Measurements from ENCODE around the gene HCAR1. TPM values are rescaled to one million over a fixed set of nuclear protein-coding genes. Genes with fewer than 3 reads are reported as not detected.
"Not testable (repeated sequence)": the region's sequence is repeated elsewhere in the genome, so short reads cannot be mapped to it uniquely, and the experiment has no call there.

HCAR1 gene
- total RNA-seq, 2 experiments from 2014 or later = 0.08 to 0.17 TPM

DNA sequence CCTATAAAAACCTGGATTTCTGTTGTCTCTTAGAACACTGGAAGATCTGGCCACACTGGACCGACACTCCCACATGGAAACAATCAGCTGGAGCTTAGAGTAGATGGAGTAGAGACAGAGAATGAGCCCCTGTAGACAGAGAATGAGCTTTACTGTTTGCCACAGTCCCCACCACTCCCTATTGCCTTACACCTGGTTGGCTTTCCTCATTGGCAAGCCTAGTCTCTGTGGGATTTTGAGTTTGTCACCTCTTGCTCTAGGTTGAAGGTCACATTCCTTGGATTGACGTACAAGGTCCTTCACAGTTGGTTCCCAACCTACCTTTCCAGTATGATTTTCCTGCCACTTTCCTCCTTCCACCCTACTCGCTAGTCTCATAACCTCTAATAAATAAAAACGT is 2.0 kb upstream of the HCAR1 start:
- Mint-ChIP-seq H3K9me3 (peaks cover 1% of the 10 kb centered on the region), H3K4me3 (no peak overlapping the region), H3K36me3 (peaks cover 1% of the 10 kb centered on the region), H3K27me3 (no peaks in the 10 kb centered on the region), H3K27ac (peak overlapping the region; percentile 76), H3K4me1 (peaks cover 46% of the 10 kb centered on the region)
- POLR2A ChIA-PET = interaction anchor here (2.1 kb wide), 1 partner anchor 20 kb away, joined by 8 read pairs; the partner anchor contains the start of gene DENR
- DNase-seq (no peak), ATAC-seq (ENCODE audit: low read depth) (no peak)

DNA sequence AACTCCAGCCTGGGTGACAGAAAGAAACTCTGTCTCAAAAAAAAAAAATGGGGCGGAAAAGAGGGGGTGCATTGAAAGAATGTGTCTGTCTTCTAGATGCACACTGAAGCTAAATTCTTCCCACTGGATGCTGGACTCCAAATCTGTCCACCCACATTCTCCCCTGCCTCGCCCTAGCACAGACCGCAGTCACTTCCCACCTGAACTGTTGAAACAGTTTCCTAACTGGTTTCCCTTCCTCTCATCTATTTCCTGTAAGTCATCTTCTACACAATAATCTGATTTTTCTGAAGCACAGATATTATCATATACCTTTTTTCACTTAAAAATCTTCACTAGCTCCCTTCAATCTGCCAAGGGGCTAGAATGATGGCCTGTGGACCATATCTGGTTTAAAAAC is 1.5 kb upstream of the HCAR1 start:
- peaks cover 1% of the 10 kb centered on the region for H3K9me3 Mint-ChIP-seq
- peak overlapping the region; percentile 76 for H3K27ac Mint-ChIP-seq
- peaks cover 46% of the 10 kb centered on the region for H3K4me1 Mint-ChIP-seq
- ATAC-seq (ENCODE audit: low read depth) (peak; percentile 34), DNase-seq (no peak)
- POLR2A ChIA-PET = interaction anchor here (2.1 kb wide), 1 partner anchor 21 kb away, joined by 8 read pairs; the partner anchor contains the start of gene DENR
- no peaks in the 10 kb centered on the region for H3K27me3 Mint-ChIP-seq
- H3K4me3 Mint-ChIP-seq = peak overlapping the region; percentile 24
- peaks cover 1% of the 10 kb centered on the region for H3K36me3 Mint-ChIP-seq

DNA sequence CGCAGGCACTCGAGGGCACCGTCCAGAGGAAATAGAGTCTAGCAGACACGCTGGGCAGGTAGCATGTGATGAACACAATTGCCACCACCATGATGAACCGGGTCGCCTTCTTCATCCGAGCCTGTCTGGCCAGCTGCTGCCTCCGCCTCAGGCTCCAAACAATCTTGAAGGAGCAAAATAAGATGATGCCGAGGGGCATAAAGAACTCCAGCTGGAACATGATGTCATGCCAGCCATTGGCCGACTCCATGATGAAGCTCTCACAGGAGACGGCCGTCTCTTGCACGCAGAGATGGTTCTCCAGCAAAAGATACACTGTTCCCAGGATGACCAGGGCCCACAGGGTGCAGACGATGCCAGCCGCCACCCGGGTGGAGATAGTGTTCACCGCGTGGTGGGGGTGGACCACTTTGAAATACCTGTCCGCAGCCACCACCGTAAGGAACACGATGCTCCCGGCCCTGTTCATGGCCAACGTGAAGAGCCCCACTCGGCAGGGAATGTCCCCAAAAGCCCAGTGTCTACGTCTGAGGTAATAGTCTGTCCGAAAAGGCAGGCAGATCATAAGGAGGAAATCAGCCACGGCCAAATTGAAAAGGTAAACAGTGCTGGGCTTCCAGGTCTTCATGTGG is 945 bp downstream of the HCAR1 start:
- ATAC-seq (ENCODE audit: low read depth) (no peak), DNase-seq (no peak)
- Mint-ChIP-seq H3K27me3 (no peaks in the 10 kb centered on the region), H3K36me3 (no peaks in the 10 kb centered on the region), H3K4me1 (peaks cover 62% of the 10 kb centered on the region), H3K4me3 (peak overlapping the region; percentile 55), H3K27ac (peak overlapping the region; percentile 49), H3K9me3 (peaks cover 1% of the 10 kb centered on the region)
- POLR2A ChIA-PET = no interaction called here

DNA sequence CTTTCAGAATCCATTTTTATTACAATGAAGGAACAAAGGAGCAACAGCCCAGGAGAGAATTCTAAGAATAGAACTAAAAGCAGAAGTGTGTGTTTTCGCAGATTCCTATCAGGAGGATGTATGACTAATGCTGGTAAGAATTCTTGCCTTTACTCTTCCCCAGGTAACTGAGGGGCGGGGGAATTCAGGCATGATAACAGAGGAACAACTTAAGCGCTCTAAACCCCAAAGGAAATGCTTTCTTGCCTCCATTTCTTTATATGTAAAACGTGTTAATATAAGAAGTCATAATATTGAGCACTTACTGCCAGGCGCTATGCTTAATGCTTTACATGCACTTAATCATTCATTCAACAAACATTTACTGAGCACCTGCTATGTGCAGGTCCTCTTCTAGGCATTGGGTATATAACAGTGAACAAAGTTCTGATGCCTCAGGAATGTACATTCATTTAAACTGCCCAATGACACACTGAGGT is 4.5 kb downstream of the HCAR1 start:
- H3K9me3 Mint-ChIP-seq = no peaks in the 10 kb centered on the region
- H3K27me3 Mint-ChIP-seq = no peaks in the 10 kb centered on the region
- peak overlapping the region; percentile 19 for H3K27ac Mint-ChIP-seq
- no peak for ATAC-seq (ENCODE audit: low read depth)
- H3K36me3 Mint-ChIP-seq = no peaks in the 10 kb centered on the region
- DNase-seq = no peak
- peaks cover 41% of the 10 kb centered on the region for H3K4me1 Mint-ChIP-seq
- POLR2A ChIA-PET = interaction anchor here (0.7 kb wide), 1 partner anchor 627 kb away, joined by 3 read pairs; no protein-coding TSS in a partner anchor
- peak overlapping the region; percentile 41 for H3K4me3 Mint-ChIP-seq

DNA sequence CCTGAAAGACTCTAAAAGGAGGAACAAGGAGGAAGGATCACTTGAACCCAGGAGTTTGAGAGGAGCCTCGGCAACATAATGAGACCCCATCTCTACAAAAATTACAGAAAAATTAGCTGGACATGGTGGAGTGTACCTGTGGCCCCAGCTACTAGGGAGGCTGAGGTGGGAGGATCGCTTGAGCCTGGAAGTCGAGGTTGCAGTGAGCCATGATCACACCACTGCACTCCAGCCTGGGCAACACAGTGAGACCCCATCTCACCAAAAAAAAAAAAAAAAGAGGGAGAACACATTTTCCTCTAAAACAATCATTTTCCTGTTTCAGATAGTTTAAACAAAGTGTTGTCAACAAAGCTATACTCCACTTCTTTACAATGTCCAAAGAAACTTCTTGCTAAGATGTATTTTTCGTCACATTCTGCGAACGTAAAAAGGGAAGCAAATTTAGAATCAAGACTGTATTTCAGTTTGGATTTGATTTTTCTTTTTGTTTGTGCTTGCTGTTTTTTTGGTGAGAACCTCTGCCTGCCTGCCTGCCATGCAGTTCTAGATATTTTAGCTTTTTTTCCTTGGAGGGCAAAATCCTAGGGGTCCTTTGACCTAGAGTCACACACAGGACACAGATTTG is 5.1 kb downstream of the HCAR1 start:
- no peaks in the 10 kb centered on the region for H3K27me3 Mint-ChIP-seq
- no peak for DNase-seq
- H3K36me3 Mint-ChIP-seq = no peaks in the 10 kb centered on the region
- H3K4me3 Mint-ChIP-seq = peak overlapping the region; percentile 41
- peak overlapping the region; percentile 19 for H3K27ac Mint-ChIP-seq
- H3K4me1 Mint-ChIP-seq = peaks cover 39% of the 10 kb centered on the region
- POLR2A ChIA-PET = no interaction called here
- ATAC-seq (ENCODE audit: low read depth) = no peak
- H3K9me3 Mint-ChIP-seq = no peaks in the 10 kb centered on the region

DNA sequence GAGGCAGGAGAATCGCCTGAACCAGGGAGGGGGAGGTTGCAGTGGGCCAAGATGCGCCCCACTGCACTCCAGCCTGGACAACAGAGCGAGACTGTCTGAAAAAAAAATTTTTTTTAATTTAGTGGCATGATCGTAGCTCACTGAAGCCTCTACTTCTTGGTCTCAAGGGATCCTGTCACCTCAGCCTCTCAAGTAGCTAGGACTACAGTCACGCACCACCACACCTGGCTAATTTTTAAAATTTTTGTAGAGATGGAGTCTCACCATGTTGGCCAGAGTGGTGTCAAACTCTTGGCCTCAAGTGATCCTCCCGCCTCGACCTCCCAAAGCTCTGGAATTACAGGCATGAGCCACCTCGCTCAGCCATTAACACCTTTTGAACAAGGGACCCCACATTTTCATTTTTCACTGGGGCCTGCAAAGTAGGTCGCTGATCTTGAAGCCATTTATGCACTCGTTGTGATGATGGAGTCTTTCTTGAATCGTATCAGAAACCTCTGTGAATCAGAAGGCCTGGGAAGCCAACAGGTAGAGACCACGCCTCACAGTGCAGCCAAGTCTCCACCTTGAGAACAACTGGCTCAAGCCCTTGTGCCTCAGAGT is 5.9 kb downstream of the HCAR1 start:
- ATAC-seq (ENCODE audit: low read depth) (no peak), DNase-seq (no peak)
- peaks cover 33% of the 10 kb centered on the region for H3K4me1 Mint-ChIP-seq
- no peak overlapping the region for H3K27ac Mint-ChIP-seq
- H3K36me3 Mint-ChIP-seq = no peaks in the 10 kb centered on the region
- POLR2A ChIA-PET = no interaction called here
- H3K27me3 Mint-ChIP-seq = no peaks in the 10 kb centered on the region
- no peak overlapping the region for H3K4me3 Mint-ChIP-seq
- H3K9me3 Mint-ChIP-seq = no peaks in the 10 kb centered on the region

DNA sequence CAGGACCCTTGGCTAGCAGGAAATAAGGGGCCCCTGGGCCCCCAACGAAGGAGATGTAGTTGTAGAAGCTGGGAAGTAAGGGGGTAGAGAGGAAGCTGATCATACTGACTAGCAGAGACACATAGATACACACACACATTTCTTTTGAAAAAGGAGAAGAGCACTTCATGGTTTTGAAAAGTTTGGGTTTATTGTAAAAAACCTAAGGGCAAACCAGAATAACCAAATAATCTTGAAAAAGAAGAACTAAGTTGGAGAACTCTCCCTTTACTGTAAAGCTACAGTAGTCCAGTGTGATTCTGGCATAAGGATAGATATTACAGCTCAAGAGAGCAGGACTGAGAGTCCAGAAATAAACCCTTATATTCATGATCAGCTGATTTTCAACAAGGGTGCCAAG is 8.3 kb downstream of the HCAR1 start:
- POLR2A ChIA-PET = no interaction called here
- Mint-ChIP-seq H3K27me3 (peaks cover 6% of the 10 kb centered on the region), H3K4me1 (peaks cover 21% of the 10 kb centered on the region), H3K36me3 (no peaks in the 10 kb centered on the region), H3K27ac (peak overlapping the region; percentile 4), H3K9me3 (no peaks in the 10 kb centered on the region), H3K4me3 (no peak overlapping the region)
- ATAC-seq (ENCODE audit: low read depth) (no peak), DNase-seq (no peak)

DNA sequence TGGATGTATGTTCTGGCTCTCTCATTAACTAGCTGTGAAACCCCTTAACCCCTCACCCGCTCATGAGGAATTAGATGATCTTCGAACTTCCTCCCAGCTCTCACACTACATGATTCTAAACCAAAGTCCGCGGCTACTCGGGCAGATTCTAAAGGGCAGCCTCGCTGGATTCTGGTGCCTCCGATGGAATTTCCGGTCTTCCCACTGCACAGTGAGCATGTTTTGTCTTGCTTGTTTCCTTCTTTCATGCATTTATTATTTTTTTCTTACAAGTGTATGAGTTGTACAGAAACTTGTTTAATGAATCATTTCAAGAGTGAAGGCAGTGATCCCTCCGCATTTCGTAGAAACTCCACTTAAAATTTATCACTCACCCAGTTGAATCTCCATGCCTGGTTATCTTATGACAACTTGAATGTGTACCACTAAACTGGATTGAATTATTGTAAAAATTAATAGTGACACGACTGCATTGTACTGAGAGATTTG is 9.5 kb downstream of the HCAR1 start:
- H3K4me1 Mint-ChIP-seq = peaks cover 17% of the 10 kb centered on the region
- peaks cover 8% of the 10 kb centered on the region for H3K27me3 Mint-ChIP-seq
- DNase-seq (no peak), ATAC-seq (ENCODE audit: low read depth) (no peak)
- H3K9me3 Mint-ChIP-seq = no peaks in the 10 kb centered on the region
- H3K4me3 Mint-ChIP-seq = no peak overlapping the region
- no peaks in the 10 kb centered on the region for H3K36me3 Mint-ChIP-seq
- no peak overlapping the region for H3K27ac Mint-ChIP-seq
- POLR2A ChIA-PET = no interaction called here

DNA sequence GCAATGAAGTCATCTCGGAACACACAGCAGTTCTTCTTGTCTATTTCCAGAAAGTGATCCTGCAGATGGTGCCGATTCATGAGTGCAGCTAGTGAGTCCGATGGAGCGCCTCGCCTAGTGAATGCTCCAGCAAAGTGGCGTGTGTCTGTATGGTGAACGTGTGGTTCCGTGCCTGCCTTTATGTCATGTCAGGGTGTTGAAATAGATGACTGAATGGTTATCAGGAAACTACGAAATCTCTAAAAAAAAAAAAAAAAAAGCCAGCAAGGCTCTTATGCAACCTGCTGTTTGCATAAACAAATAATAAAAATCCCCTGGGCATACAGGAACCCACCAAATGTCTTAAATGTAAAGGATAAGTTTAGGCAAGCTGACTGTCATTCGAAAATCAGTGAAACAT is 14.0 kb downstream of the HCAR1 start, which contains the start of gene HCAR3:
Gene HCAR3 (minus strand): TSS at position 154 of the 400 bp plus-strand sequence. CDS start 74 bp downstream, at position 80.
- H3K4me3 Mint-ChIP-seq, POLR2A ChIA-PET, H3K27ac Mint-ChIP-seq: not testable (repeated sequence)

DNA sequence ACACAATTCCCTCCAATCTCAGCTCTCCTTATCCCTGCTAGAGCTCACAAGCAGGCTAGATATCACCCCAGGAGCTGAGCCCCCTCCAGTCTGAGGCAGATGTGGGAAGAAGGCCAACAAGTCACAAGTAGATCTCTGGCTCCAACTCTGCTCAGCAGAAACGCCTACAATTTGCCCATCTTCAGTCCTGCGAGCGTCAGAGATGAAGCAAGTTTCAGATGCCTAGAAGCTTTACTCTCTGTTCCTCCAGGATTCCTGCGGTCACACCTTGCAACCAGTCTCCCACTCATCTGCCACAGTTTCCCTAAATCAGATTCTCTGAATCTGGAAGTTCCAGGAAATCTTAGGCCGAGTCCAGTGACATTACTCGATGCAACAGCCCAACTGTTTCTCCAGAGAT is 15.4 kb downstream of the HCAR1 start:
- H3K4me3 Mint-ChIP-seq; ATAC-seq (ENCODE audit: low read depth); H3K36me3 Mint-ChIP-seq; H3K4me1 Mint-ChIP-seq; H3K27ac Mint-ChIP-seq; H3K9me3 Mint-ChIP-seq; POLR2A ChIA-PET; DNase-seq: not testable (repeated sequence)
- H3K27me3 Mint-ChIP-seq = peaks cover 21% of the 10 kb centered on the region

More for the DNA sequence above, 14.0 kb downstream of the HCAR1 start, which contains the start of gene HCAR3:
- DNase-seq; H3K27me3 Mint-ChIP-seq; H3K4me1 Mint-ChIP-seq; H3K36me3 Mint-ChIP-seq; H3K9me3 Mint-ChIP-seq; ATAC-seq (ENCODE audit: low read depth): not testable (repeated sequence)

DNA sequence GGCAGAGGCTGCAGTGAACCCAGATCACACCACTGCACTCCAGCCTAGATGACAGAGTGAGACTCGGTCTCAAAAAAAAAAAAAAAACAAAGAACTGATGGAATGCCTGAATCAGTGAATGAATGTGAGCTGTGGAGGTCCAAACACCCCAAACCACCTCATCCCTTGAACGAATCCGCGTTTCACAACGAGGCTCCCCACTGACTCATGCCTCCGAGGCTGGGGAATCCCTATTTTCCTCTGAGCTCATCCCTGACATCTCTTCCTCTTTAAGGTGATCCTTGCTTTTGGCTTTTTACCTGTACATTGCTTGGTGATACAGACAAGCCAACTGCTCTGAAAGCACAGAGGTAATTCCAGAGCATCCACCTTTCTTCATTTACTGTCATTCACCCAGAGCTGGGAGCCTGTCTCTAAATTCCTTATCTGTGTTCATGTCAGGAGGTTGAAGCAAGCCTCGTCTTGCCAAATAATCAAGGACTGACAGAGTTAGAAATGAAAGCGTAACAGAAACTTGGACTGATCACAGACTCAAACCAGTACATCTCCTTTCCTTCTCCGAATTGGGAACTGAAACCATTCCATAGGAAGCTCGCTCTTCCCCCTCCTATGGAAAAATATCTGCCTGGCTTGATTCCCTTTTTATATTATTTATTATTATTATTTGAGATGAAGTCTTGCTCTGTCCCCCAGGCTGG is 17.0 kb downstream of the HCAR1 start:
- DNase-seq; H3K4me1 Mint-ChIP-seq; H3K4me3 Mint-ChIP-seq; H3K27ac Mint-ChIP-seq; H3K36me3 Mint-ChIP-seq; ATAC-seq (ENCODE audit: low read depth); POLR2A ChIA-PET; H3K9me3 Mint-ChIP-seq: not testable (repeated sequence)
- H3K27me3 Mint-ChIP-seq = peaks cover 21% of the 10 kb centered on the region

DNA sequence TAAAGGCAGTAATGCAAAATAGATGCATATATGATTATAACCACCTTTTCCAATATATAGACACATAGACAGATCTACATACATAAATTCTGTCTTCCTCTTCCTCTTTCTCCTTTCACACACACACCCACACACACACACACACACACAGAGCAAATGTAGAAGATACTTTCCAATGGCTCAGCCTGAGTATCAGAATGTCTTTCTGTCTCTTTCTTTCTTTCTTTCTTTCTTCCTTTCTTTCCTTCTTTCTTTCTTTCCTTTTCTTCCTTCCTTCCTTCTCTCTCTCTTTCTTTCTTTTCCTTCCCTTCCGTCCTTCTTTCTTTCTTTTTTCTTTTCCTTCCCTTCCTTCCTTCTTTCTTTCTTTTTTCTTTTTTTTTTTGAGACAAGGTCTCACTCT is 19.4 kb downstream of the HCAR1 start:
- H3K4me3 Mint-ChIP-seq; ATAC-seq (ENCODE audit: low read depth): not testable (repeated sequence)
- POLR2A ChIA-PET = interaction anchor here (0.7 kb wide), 1 partner anchor 36 kb away, joined by 3 read pairs; no protein-coding TSS in a partner anchor

DNA sequence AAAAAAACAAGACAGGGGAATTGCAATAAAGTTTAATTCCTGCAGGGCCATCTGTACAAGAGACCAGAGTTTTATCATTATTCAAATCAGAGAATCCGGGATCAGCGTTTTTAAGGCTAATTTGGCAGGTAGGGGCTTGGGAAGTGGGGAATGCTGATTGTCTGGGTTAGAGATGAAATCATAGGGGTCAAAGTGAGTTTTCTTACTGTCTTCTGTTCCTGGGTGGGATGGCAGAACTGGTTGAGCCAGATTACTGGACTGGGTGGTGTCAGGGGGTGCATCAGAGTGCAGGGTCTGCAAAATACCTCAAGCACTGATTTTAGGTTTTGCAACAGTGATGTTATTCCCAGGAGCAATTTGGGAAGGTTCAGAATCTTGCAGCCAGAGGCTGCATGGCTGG is 20.3 kb downstream of the HCAR1 start:
- H3K9me3 Mint-ChIP-seq; POLR2A ChIA-PET; H3K4me1 Mint-ChIP-seq; DNase-seq; ATAC-seq (ENCODE audit: low read depth); H3K27ac Mint-ChIP-seq; H3K36me3 Mint-ChIP-seq; H3K4me3 Mint-ChIP-seq: not testable (repeated sequence)
- peaks cover 14% of the 10 kb centered on the region for H3K27me3 Mint-ChIP-seq

More for the DNA sequence above, 19.4 kb downstream of the HCAR1 start:
- H3K27ac Mint-ChIP-seq, H3K4me1 Mint-ChIP-seq, H3K36me3 Mint-ChIP-seq, H3K9me3 Mint-ChIP-seq, DNase-seq: not testable (repeated sequence)
- peaks cover 14% of the 10 kb centered on the region for H3K27me3 Mint-ChIP-seq

All from activated naive CD8-positive, alpha-beta T cell treated with anti-CD3 and anti-CD28 coated beads, Interleukin-2, amount 10 ng/mL, durations not matched to agents 7 days and 5 days (primary cell).